ENCODE data around the gene XYLT1.

DNA sequence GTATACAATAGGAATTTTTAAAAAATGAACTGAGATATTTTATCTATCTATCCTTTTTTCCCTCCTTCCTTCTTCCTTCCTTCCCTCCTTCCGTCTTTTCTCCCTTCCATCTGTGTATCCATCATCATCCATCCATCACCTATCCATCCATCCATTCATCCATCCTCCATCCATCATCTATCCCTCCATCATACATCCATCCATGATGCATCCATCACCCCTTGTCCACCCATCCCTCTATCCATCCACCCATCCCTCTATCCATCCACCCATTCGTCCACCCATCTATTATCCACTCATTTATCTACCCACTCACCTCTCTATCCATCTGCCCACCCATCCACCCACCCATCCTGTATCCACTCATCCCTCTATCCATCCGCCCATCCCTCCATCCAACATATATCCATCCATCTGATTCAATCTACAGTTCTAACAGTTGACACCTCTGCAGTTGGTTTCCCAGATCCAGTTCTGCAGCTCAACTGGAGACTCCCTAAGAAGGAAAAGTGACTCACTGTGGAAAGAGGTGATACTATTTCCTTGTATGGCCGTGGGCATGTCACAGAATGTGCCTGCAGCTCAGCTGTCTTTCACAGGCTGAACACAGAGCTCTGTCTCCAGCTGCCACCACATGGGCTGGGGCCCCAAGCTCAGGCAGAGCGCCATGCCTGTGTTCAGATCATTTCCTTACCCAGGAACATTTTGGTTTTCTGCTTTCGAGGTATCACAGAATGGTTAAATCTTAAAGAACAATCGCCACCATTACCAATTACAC, 130.8 kb downstream of the XYLT1 start:
- TF ChIP-seq, protein P1, sequence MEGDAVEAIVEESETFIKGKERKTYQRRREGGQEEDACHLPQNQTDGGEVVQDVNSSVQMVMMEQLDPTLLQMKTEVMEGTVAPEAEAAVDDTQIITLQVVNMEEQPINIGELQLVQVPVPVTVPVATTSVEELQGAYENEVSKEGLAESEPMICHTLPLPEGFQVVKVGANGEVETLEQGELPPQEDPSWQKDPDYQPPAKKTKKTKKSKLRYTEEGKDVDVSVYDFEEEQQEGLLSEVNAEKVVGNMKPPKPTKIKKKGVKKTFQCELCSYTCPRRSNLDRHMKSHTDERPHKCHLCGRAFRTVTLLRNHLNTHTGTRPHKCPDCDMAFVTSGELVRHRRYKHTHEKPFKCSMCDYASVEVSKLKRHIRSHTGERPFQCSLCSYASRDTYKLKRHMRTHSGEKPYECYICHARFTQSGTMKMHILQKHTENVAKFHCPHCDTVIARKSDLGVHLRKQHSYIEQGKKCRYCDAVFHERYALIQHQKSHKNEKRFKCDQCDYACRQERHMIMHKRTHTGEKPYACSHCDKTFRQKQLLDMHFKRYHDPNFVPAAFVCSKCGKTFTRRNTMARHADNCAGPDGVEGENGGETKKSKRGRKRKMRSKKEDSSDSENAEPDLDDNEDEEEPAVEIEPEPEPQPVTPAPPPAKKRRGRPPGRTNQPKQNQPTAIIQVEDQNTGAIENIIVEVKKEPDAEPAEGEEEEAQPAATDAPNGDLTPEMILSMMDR (IDR thresholded peaks at IDR 0.05) = no peak
- TF ChIP-seq POLR2A (IDR thresholded peaks at IDR 0.05) = no peak
